NCI-H524 treated with DMSO at 0.1 percent for 48 hours (cell line): ENCODE results near the gene PPAN.

ENCODE experiments used
- DNase-seq: peaks from one replicate; lab custom pipeline; 2025; lab: John Stamatoyannopoulos, UW

The PPAN gene

GRCh38 chr19:10113964-10114650 lies 7.9 kb downstream of the PPAN start:
- no peak for DNase-seq

- no peak for DNase-seq
These were observed 8.7 kb downstream of the PPAN start for GRCh38 chr19:10114651-10115391.

- DNase-seq = no peak
These were observed 9.4 kb downstream of the PPAN start for GRCh38 chr19:10115392-10116084.

- no peak for DNase-seq
These were observed 10.1 kb downstream of the PPAN start for GRCh38 chr19:10116085-10116865.

GRCh38 chr19:10116866-10117616 lies 10.9 kb downstream of the PPAN start:
- no peak for DNase-seq

- no peak for DNase-seq
These were observed 12.8 kb downstream of the PPAN start for GRCh38 chr19:10118960-10119359.

GRCh38 chr19:10120538-10121189 lies 14.5 kb downstream of the PPAN start:
- DNase-seq = no peak

GRCh38 chr19:10122045-10122444 lies 15.9 kb downstream of the PPAN start:
- DNase-seq = no peak

GRCh38 chr19:10124429-10124828 lies 18.3 kb downstream of the PPAN start:
- no peak for DNase-seq

GRCh38 chr19:10126213-10126639 lies 20.1 kb downstream of the PPAN start:
- DNase-seq = no peak

GRCh38 chr19:10132905-10133304 lies 26.7 kb downstream of the PPAN start:
- no peak for DNase-seq

- DNase-seq = no peak
These were observed 27.4 kb downstream of the PPAN start for GRCh38 chr19:10133596-10133995.

GRCh38 chr19:10134040-10134439 lies 27.9 kb downstream of the PPAN start:
- no peak for DNase-seq

- DNase-seq = no peak
These were observed 29.6 kb downstream of the PPAN start for GRCh38 chr19:10135551-10136334.

- DNase-seq = no peak
These were observed 30.8 kb downstream of the PPAN start for GRCh38 chr19:10136936-10137335.

- no peak for DNase-seq
These were observed 31.9 kb downstream of the PPAN start for GRCh38 chr19:10137751-10138682.

- DNase-seq = no peak
These were observed 33.0 kb downstream of the PPAN start for GRCh38 chr19:10138879-10139795.

- DNase-seq = no peak
These were observed 33.8 kb downstream of the PPAN start for GRCh38 chr19:10139952-10140351.
